Mesendoderm (in vitro differentiated cells): ENCODE results near the gene NLGN1.

Experiments used
- DNase-seq: peaks from one replicate; pipeline ENCODE4 v3.0.0; 2013
- H2AK5ac ChIP-seq: 2 replicates; pipeline ENCODE4 v1.6.1; 2013; ENCODE audit warnings: low read length, inconsistent platforms
- H2BK120ac ChIP-seq: 2 replicates; pipeline ENCODE4 v1.6.1; 2013; ENCODE audit warnings: low read depth, mild to moderate bottlenecking, low read length, moderate library complexity, mixed read lengths
- H2BK15ac ChIP-seq: replicated peaks from 2 replicates; pipeline ENCODE4 v1.6.1; 2013; ENCODE audit warnings: low read depth, mild to moderate bottlenecking, moderate library complexity
- H2BK5ac ChIP-seq: 2 replicates; pipeline ENCODE4 v1.6.1; 2013; ENCODE audit warnings: low read length, inconsistent platforms
- H3K18ac ChIP-seq: 2 replicates; pipeline ENCODE4 v1.6.1; 2013; ENCODE audit warnings: mild to moderate bottlenecking, low read length, mixed read lengths
- H3K23ac ChIP-seq: one replicate; pipeline ENCODE4 v1.6.1; 2013; ENCODE audit warnings: low read length
- H3K27ac ChIP-seq: 2 replicates; pipeline ENCODE4 v1.5.1; 2013; ENCODE audit warnings: low read depth, mild to moderate bottlenecking, inconsistent platforms, low read length, moderate library complexity
- H3K27me3 ChIP-seq: 2 replicates; pipeline ENCODE4 v1.6.1; 2013; ENCODE audit warnings: low read length, control low read depth, mild to moderate bottlenecking, inconsistent platforms; ENCODE audit not compliant: insufficient read depth, poor library complexity
- H3K36me3 ChIP-seq: 2 replicates; pipeline ENCODE4 v1.6.1; 2013; ENCODE audit warnings: low read length, inconsistent platforms; ENCODE audit not compliant: control insufficient read depth, insufficient read depth
- H3K4ac ChIP-seq: one replicate; pipeline ENCODE4 v1.6.1; 2013; ENCODE audit warnings: low read depth, mild to moderate bottlenecking, low read length, moderate library complexity
- H3K4me1 ChIP-seq: 2 replicates; pipeline ENCODE4 v1.6.1; 2013; ENCODE audit warnings: low read depth, low read length, inconsistent platforms; ENCODE audit not compliant: control insufficient read depth
- H3K4me2 ChIP-seq: 2 replicates; pipeline ENCODE4 v1.6.1; 2013; ENCODE audit warnings: low read length
- H3K4me3 ChIP-seq: 2 replicates; pipeline ENCODE4 v1.5.1; 2013; ENCODE audit warnings: mild to moderate bottlenecking, low read length
- H3K56ac ChIP-seq: one replicate; pipeline ENCODE4 v1.6.1; 2013; ENCODE audit warnings: low read length
- H3K79me1 ChIP-seq: 2 replicates; pipeline ENCODE4 v1.6.1; 2013; ENCODE audit warnings: low read length, inconsistent platforms
- H3K79me2 ChIP-seq: 2 replicates; pipeline ENCODE4 v1.6.1; 2013; ENCODE audit warnings: mild to moderate bottlenecking, low read length; ENCODE audit not compliant: control insufficient read depth, insufficient read depth
- H3K9ac ChIP-seq: 2 replicates; pipeline ENCODE4 v1.6.1; 2013; ENCODE audit warnings: low read length, inconsistent platforms
- H4K5ac ChIP-seq: one replicate; pipeline ENCODE4 v1.6.1; 2013; ENCODE audit warnings: low read length
- H4K8ac ChIP-seq: one replicate; pipeline ENCODE4 v1.6.1; 2013; ENCODE audit warnings: low read depth, mild to moderate bottlenecking, control low read depth, low read length, moderate library complexity
- WGBS: extraction: QIAGEN DNeasy Blood & Tissue Kit; methylation state at CpG from one replicate; pipeline ENCODE4 v1.1.7; 2013; ENCODE audit warnings: low lambda C conversion rate, missing lambda C conversion rate; ENCODE audit not compliant: insufficient coverage; ENCODE audit errors: extremely low coverage; 5-methylcytosine and 5-hydroxymethylcytosine counted together

Gene NLGN1

GRCh38 chr3:174280186-174280585 lies 882.6 kb downstream of the NLGN1 start:
- Histone ChIP-seq H4K5ac (no peak overlapping the region), H3K9ac (no peak overlapping the region), H2AK5ac (no peak overlapping the region), H3K23ac (no peak overlapping the region), H3K27me3 (no peaks in the 10 kb centered on the region), H3K4me3 (no peak overlapping the region), H3K56ac (no peak overlapping the region), H2BK120ac (no peak overlapping the region), H3K4ac (no peak overlapping the region), H3K79me2 (no peaks in the 10 kb centered on the region), H3K4me2 (no peak overlapping the region), H3K36me3 (no peaks in the 10 kb centered on the region), H3K27ac (no peak overlapping the region), H3K79me1 (no peaks in the 10 kb centered on the region), H3K18ac (no peak overlapping the region), H2BK15ac (no peak overlapping the region), H2BK5ac (no peak overlapping the region), H4K8ac (no peak overlapping the region), H3K4me1 (no peaks in the 10 kb centered on the region)
- no CpG with 5 or more reads among the region's 3 CpGs for WGBS
- DNase-seq = no peak

GRCh38 chr3:174285242-174285864 lies 887.8 kb downstream of the NLGN1 start:
- Histone ChIP-seq H2BK120ac (no peak overlapping the region), H3K4me3 (no peak overlapping the region), H3K79me2 (no peaks in the 10 kb centered on the region), H3K27me3 (no peaks in the 10 kb centered on the region), H3K27ac (no peak overlapping the region), H4K8ac (no peak overlapping the region), H3K79me1 (no peaks in the 10 kb centered on the region), H4K5ac (no peak overlapping the region), H3K56ac (no peak overlapping the region), H3K4me2 (no peak overlapping the region), H2BK15ac (no peak overlapping the region), H3K36me3 (no peaks in the 10 kb centered on the region), H3K23ac (no peak overlapping the region), H3K9ac (no peak overlapping the region), H2BK5ac (no peak overlapping the region), H3K18ac (no peak overlapping the region), H3K4ac (no peak overlapping the region), H3K4me1 (no peaks in the 10 kb centered on the region), H2AK5ac (no peak overlapping the region)
- no CpG with 5 or more reads among the region's 3 CpGs for WGBS
- no peak for DNase-seq

GRCh38 chr3:174287705-174288104 lies 890.2 kb downstream of the NLGN1 start:
- Histone ChIP-seq H3K79me1 (no peaks in the 10 kb centered on the region), H3K18ac (no peak overlapping the region), H3K79me2 (no peaks in the 10 kb centered on the region), H3K9ac (no peak overlapping the region), H3K23ac (no peak overlapping the region), H3K56ac (no peak overlapping the region), H3K4me1 (no peaks in the 10 kb centered on the region), H3K27me3 (no peaks in the 10 kb centered on the region), H2BK15ac (no peak overlapping the region), H3K4ac (no peak overlapping the region), H2BK120ac (no peak overlapping the region), H2AK5ac (no peak overlapping the region), H3K4me3 (no peak overlapping the region), H3K36me3 (no peaks in the 10 kb centered on the region), H2BK5ac (no peak overlapping the region), H3K27ac (no peak overlapping the region), H4K5ac (no peak overlapping the region), H3K4me2 (no peak overlapping the region), H4K8ac (no peak overlapping the region)
- no CpG with 5 or more reads among the region's 1 CpG for WGBS
- peak; percentile 31 for DNase-seq

GRCh38 chr3:174294616-174295015 lies 897.1 kb downstream of the NLGN1 start:
- Histone ChIP-seq H3K23ac (no peak overlapping the region), H3K27ac (no peak overlapping the region), H2BK15ac (no peak overlapping the region), H3K79me1 (no peaks in the 10 kb centered on the region), H3K4ac (no peak overlapping the region), H3K4me2 (no peak overlapping the region), H3K18ac (no peak overlapping the region), H3K79me2 (no peaks in the 10 kb centered on the region), H3K56ac (no peak overlapping the region), H3K36me3 (no peaks in the 10 kb centered on the region), H2BK5ac (no peak overlapping the region), H4K8ac (no peak overlapping the region), H3K27me3 (no peaks in the 10 kb centered on the region), H4K5ac (no peak overlapping the region), H2AK5ac (no peak overlapping the region), H2BK120ac (no peak overlapping the region), H3K4me1 (peaks cover 2% of the 10 kb centered on the region), H3K4me3 (no peak overlapping the region), H3K9ac (no peak overlapping the region)
- no peak for DNase-seq

- no peaks in the 10 kb centered on the region for H3K79me1 ChIP-seq
- H3K9ac ChIP-seq = no peak overlapping the region
- H2BK5ac ChIP-seq = no peak overlapping the region
- H4K8ac ChIP-seq = no peak overlapping the region
- H2AK5ac ChIP-seq = no peak overlapping the region
- H2BK120ac ChIP-seq = no peak overlapping the region
- no peak overlapping the region for H3K56ac ChIP-seq
- H3K23ac ChIP-seq = no peak overlapping the region
- no peak for DNase-seq
- no peaks in the 10 kb centered on the region for H3K79me2 ChIP-seq
- no peaks in the 10 kb centered on the region for H3K27me3 ChIP-seq
- no peak overlapping the region for H4K5ac ChIP-seq
- no peak overlapping the region for H3K4me2 ChIP-seq
- no peak overlapping the region for H3K18ac ChIP-seq
- no CpG with 5 or more reads among the region's 7 CpGs for WGBS
- no peak overlapping the region for H3K27ac ChIP-seq
- H2BK15ac ChIP-seq = no peak overlapping the region
- H3K4me3 ChIP-seq = no peak overlapping the region
- no peak overlapping the region for H3K4ac ChIP-seq
- peaks cover 2% of the 10 kb centered on the region for H3K4me1 ChIP-seq
- H3K36me3 ChIP-seq = no peaks in the 10 kb centered on the region
These were observed 898.0 kb downstream of the NLGN1 start for GRCh38 chr3:174295306-174296092.
